GM21526 (cell line): ENCODE results near the gene UBL7.

Experiments
- ATAC-seq: cut with Tn5 transposase; IDR thresholded peaks from one replicate; pipeline ENCODE4 v1.9.1; 2021; ENCODE audit warnings: moderate library complexity; ENCODE audit not compliant: unreplicated experiment, low FRiP score

The UBL7 gene

GRCh38 chr15:74442063-74442462 is 18.9 kb downstream of the UBL7 start:
- ATAC-seq = no peak

GRCh38 chr15:74441248-74441941 is 19.6 kb downstream of the UBL7 start:
- no peak for ATAC-seq

- ATAC-seq = no peak
Observed at GRCh38 chr15:74438721-74439316, 22.1 kb downstream of the UBL7 start.

DNA sequence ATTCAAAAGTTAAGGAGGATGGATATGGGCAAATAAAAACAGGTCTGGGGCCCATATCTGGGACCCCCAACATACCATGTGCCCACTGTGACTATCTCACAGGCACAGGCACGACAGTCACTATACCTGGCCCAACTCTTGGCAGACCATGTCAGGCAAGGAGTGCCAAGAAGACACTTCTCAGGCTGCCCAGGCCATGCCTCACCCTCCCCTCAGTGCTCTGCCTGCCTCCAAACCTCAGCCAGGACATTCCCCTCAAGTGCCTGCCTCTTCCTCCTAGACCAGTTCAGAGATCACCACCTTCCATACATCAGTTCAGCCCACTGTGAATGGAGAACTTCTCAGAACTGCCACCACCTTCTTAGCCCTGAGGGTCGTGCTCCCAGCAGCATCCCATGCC is 22.8 kb downstream of the UBL7 start:
- no peak for ATAC-seq

DNA sequence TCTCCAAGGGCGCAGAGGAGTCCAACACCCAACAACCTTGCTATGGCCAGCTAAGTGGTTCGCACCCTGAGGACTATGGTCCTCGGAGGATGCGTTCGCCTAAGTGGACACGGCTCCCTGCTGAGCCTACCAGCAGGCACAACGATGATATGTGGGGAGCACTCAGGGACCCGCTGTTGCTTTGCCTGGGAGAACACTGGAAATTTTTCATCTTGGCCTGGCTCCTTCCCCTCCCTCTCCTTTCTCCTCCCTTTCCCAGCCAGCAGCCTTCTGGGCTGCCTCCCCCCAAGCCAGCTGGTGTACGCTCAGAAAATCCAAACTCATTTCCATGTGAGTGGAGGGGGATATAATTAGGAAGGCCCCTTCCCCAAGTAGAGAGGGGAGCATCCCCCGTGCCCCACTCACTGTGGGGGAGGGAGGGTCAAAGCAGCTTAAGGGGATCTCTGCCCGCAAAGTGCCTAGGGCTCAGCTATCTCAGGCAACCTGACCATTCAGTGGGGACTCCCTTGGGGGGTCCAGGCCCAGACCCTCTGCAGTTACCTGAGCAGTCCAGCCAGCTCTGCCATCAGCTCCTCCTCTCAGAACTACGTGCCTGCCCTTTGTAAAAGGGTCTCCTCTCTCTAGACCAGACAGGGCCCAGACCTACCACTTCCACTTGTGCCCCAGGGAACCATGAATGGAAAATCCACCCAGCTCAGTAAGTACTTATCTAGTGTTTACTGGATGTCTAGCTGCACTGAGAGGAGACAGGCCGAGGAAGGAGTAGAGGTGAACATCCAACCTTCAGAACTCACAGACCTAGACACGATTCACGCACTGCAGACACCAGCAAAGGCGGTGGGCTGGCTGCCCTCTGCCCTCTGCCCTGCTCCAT is 26.5 kb downstream of the UBL7 start:
- peak; percentile 3 for ATAC-seq

- peak; percentile 63 for ATAC-seq
Observed at GRCh38 chr15:74433592-74434262, 27.2 kb downstream of the UBL7 start, which contains the start of gene SEMA7A. TSS of gene SEMA7A (minus strand) at chr15:74433958. CDS start at chr15:74433918, 40 bp downstream.

- ATAC-seq = peak; percentile 16
Observed at GRCh38 chr15:74432968-74433591, 27.9 kb downstream of the UBL7 start.

DNA sequence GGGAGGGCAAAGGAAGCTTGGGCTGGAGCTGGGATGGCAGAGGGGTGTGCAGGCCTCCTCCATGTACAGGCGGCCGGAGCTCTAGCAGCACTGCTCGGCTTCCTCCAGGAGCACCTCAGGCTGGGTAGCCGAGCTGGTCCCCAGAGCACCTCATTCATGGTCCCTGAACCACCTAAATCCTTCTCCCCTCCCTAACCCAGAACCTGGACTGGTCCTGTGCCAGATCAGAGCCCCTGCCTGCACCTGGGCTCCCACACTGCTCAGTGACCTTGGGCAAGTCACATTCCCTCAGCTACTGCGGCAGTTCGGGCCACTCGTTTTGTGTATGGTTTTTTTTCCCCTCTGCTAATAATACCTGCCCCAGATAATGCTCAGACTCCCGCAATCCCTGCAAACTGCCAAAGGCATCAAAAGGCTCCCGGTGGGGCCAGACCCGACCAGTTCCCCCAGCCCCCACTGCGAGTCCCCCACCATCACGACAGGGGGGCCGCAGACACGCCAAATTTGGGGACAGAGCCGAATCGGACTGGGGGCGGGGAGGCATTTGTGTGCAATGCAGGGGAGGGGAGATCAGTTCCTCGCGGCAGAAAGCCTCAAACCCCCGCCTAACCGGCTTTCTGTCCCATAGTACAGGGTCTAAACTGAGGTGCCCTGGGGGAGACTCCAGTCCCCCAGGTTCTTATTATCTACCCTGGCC is 28.5 kb downstream of the UBL7 start:
- no peak for ATAC-seq

- no peak for ATAC-seq
Observed at GRCh38 chr15:74431645-74432044, 29.3 kb downstream of the UBL7 start.

DNA sequence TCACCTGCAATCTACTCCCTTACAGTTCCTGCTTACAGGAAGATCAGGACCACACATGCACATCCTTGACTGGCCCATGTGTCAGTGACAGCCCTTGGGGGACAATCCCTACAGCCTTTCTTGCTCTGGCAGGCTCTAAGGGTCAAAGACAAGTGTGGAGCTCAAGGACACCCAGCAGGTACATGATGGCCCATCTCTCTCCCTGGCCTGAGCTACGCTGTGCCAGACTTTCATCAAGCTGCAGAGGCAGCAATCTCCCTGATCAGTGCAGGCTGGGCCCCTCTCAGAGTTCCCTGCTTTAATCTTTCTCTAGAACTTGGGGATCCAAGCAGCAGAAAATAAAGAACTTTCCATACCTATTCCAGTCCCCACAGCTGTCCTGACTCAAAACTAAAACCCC is 29.8 kb downstream of the UBL7 start:
- ATAC-seq = no peak

- no peak for ATAC-seq
Observed at GRCh38 chr15:74430510-74430951, 30.4 kb downstream of the UBL7 start.

DNA sequence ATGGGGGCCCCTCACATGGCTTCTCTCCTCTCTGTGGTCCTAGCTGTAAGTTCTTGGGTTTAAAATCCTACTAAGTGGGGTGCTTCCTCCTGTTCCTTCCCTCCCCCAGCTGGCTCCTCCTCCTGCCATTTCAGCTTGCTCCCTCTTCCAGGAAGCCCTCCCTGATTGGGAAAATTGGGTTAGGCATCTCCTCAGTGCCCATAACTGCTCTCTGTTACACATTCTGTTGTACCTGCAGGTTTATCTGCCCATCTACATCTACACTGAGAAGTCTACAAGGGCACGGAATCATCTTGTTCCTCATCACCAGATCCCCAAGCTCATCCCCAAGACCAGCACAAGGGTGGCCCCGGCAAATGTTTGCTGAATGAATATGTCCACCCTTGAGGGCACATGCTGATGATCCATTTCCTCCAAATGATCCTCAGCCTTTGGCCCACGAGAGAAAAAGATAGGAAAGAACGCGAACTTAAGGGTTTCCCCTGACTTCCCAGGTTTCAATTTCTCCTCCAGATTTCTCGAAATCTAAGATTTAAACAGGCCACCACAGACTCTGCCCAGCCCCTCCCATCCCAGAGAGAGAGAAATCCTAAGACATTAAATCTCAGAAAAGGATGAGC is 31.1 kb downstream of the UBL7 start:
- no peak for ATAC-seq

GRCh38 chr15:74428970-74429780 is 31.8 kb downstream of the UBL7 start:
- ATAC-seq = no peak

GRCh38 chr15:74428442-74428787 is 32.5 kb downstream of the UBL7 start:
- ATAC-seq = no peak

- ATAC-seq = no peak
Observed at GRCh38 chr15:74427607-74428441, 33.1 kb downstream of the UBL7 start.

- no peak for ATAC-seq
Observed at GRCh38 chr15:74426404-74427281, 34.3 kb downstream of the UBL7 start.

DNA sequence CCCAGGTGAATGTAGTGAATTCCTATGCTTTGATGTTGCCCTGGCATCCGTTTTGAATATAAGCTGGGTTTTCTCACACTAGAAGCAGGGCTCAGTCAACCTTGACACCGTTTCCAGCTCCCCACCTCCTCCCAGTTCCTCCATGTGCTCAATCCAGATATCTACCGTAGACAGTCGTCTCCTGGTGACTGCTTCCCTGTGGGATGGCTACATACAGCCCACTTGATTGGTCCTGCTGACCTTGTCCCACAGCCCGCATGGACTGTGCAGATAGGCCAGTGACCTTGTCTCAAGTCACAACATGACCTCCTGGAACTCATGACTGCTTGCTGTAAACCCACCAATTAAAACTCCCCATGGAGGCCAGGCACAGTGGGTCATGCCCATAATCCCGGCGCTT is 35.3 kb downstream of the UBL7 start:
- no peak for ATAC-seq
